ENCODE measurements around the gene SLC47A2. TPM values are rescaled to one million over a fixed set of nuclear protein-coding genes. Genes with fewer than 3 reads are reported as not detected.

The SLC47A2 gene
- polyA plus RNA-seq, 1 experiment = not detected

- Histone ChIP-seq H3K27me3 (ENCODE audit: control insufficient read depth, insufficient read depth, low read length) (peaks cover 1% of the 10 kb centered on the region; the same call in 1 of the 2 replicates), H3K36me3 (ENCODE audit: control insufficient read depth, insufficient read depth, low read length) (no peaks in the 10 kb centered on the region), H3K4me3 (ENCODE audit: low read depth, low read length) (no peak overlapping the region)
- ChIA-PET CTCF (interaction anchor here (1.8 kb wide), 1 partner anchor 207 kb away, joined by 4 read pairs; no protein-coding TSS in a partner anchor), POLR2A (no interaction called here)
- no peak for TF ChIP-seq CTCF (IDR thresholded peaks at IDR 0.05; ENCODE audit: insufficient read depth, low read depth, low read length)
- no peak for DNase-seq (ENCODE audit: low read depth)
Observed at GRCh38 chr17:19720631-19721426, 4.4 kb upstream of the SLC47A2 start.

- ChIA-PET CTCF (no interaction called here), POLR2A (no interaction called here)
- Histone ChIP-seq H3K4me3 (ENCODE audit: low read depth, low read length) (no peak overlapping the region), H3K36me3 (ENCODE audit: control insufficient read depth, insufficient read depth, low read length) (no peaks in the 10 kb centered on the region), H3K27me3 (ENCODE audit: control insufficient read depth, insufficient read depth, low read length) (peaks cover 1% of the 10 kb centered on the region; the same call in 1 of the 2 replicates)
- no peak for TF ChIP-seq CTCF (IDR thresholded peaks at IDR 0.05; ENCODE audit: insufficient read depth, low read depth, low read length)
- no peak for DNase-seq (ENCODE audit: low read depth)
Observed at GRCh38 chr17:19720210-19720475, 3.8 kb upstream of the SLC47A2 start.

- Histone ChIP-seq H3K27me3 (ENCODE audit: control insufficient read depth, insufficient read depth, low read length) (peaks cover 1% of the 10 kb centered on the region; the same call in 1 of the 2 replicates), H3K36me3 (ENCODE audit: control insufficient read depth, insufficient read depth, low read length) (no peaks in the 10 kb centered on the region), H3K4me3 (ENCODE audit: low read depth, low read length) (no peak overlapping the region)
- ChIA-PET POLR2A (no interaction called here), CTCF (interaction anchor here (0.9 to 1.0 kb wide), 2 partner anchors 26 to 33 kb away, joined by 3 to 4 read pairs; no protein-coding TSS in a partner anchor)
- no peak for DNase-seq (ENCODE audit: low read depth)
- no peak for TF ChIP-seq CTCF (IDR thresholded peaks at IDR 0.05; ENCODE audit: insufficient read depth, low read depth, low read length)
Observed at GRCh38 chr17:19719355-19720209, 3.2 kb upstream of the SLC47A2 start.

GRCh38 chr17:19718613-19719354 lies 2.4 kb upstream of the SLC47A2 start:
- ChIA-PET CTCF (interaction anchor here (0.9 to 1.0 kb wide), 2 partner anchors 26 to 34 kb away, joined by 3 to 4 read pairs; no protein-coding TSS in a partner anchor), POLR2A (no interaction called here)
- DNase-seq (ENCODE audit: low read depth) = no peak
- TF ChIP-seq CTCF (IDR thresholded peaks at IDR 0.05; ENCODE audit: insufficient read depth, low read depth, low read length) = no peak
- no peak overlapping the region for H3K4me3 ChIP-seq (ENCODE audit: low read depth, low read length)
- H3K27me3 ChIP-seq (ENCODE audit: control insufficient read depth, insufficient read depth, low read length) = peaks cover 1% of the 10 kb centered on the region; the same call in 1 of the 2 replicates
- H3K36me3 ChIP-seq (ENCODE audit: control insufficient read depth, insufficient read depth, low read length) = no peaks in the 10 kb centered on the region
